SH-SY5Y (cell line): ENCODE measurements around the gene KLRC2.

Experiments used
- GATA2 ChIP-seq: IDR thresholded peaks from 2 replicates; pipeline ENCODE4 v1.6.1; 2011; ENCODE audit warnings: mild to moderate bottlenecking, low read depth, low read length
- GATA3 ChIP-seq: IDR thresholded peaks from 2 replicates; pipeline ENCODE4 v1.6.1; 2011; ENCODE audit warnings: low read depth, mild to moderate bottlenecking, low read length, moderate library complexity

Gene KLRC2

GRCh38 chr12:10398168-10398567, 37.6 kb downstream of the KLRC2 start:
- TF ChIP-seq GATA3 (no peak), GATA2 (no peak)

- TF ChIP-seq GATA3 (no peak), GATA2 (no peak)
These were observed 38.5 kb downstream of the KLRC2 start for GRCh38 chr12:10397296-10397695.

- TF ChIP-seq GATA3 (no peak), GATA2 (no peak)
These were observed 40.3 kb downstream of the KLRC2 start for GRCh38 chr12:10395390-10395998.

GRCh38 chr12:10393291-10393690, 42.5 kb downstream of the KLRC2 start:
- TF ChIP-seq GATA3 (no peak), GATA2 (no peak)

GRCh38 chr12:10392394-10392930, 43.3 kb downstream of the KLRC2 start:
- no peak for TF ChIP-seq GATA2
- no peak for TF ChIP-seq GATA3

GRCh38 chr12:10389904-10390303, 45.9 kb downstream of the KLRC2 start, which contains the start of gene KLRK1:
KLRK1 (minus strand) TSS chr12:10390041; CDS start chr12:10388810, 1,231 bp downstream.
- TF ChIP-seq GATA3 (no peak), GATA2 (no peak)

GRCh38 chr12:10388624-10389413, 47.0 kb downstream of the KLRC2 start:
- no peak for TF ChIP-seq GATA3
- no peak for TF ChIP-seq GATA2

- no peak for TF ChIP-seq GATA2
- no peak for TF ChIP-seq GATA3
These were observed 49.0 kb downstream of the KLRC2 start for GRCh38 chr12:10386857-10387256.

- no peak for TF ChIP-seq GATA2
- TF ChIP-seq GATA3, result no peak
These were observed 50.6 kb downstream of the KLRC2 start for GRCh38 chr12:10385166-10385613.

- no peak for TF ChIP-seq GATA3
- no peak for TF ChIP-seq GATA2
These were observed 51.6 kb downstream of the KLRC2 start for GRCh38 chr12:10384191-10384590.

GRCh38 chr12:10381928-10382628, 53.7 kb downstream of the KLRC2 start:
- no peak for TF ChIP-seq GATA2
- TF ChIP-seq GATA3, result no peak
